22Rv1 (cell line): ENCODE data around the gene PLK5.

Experiments used
- CTCF ChIP-seq: fragments of 450-650 bp; IDR thresholded peaks from 2 replicates; pipeline ENCODE4 v1.5.1; 2017; ENCODE audit warnings: mild to moderate bottlenecking
- ZFX ChIP-seq: fragments of 450-650 bp; IDR thresholded peaks from 2 replicates; pipeline ENCODE4 v1.6.1; 2017; ENCODE audit warnings: antibody characterized with exemption, borderline replicate concordance

GRCh38 chr19:1526066-1526778, 2.3 kb downstream of the PLK5 start:
- TF ChIP-seq CTCF (no peak), ZFX (no peak)
